ENCODE data around the gene AKT3.
"Not testable (repeated sequence)": the region's sequence is repeated elsewhere in the genome, so short reads cannot be mapped to it uniquely, and the experiment has no call there.

Gene AKT3

GRCh38 chr1:243672539-243673074 is 177.4 kb downstream of the AKT3 start:
- H3K4me3 ChIP-seq (ENCODE audit: control insufficient read depth, low read depth, low read length) = no peak overlapping the region
- no peak for TF ChIP-seq CTCF (IDR thresholded peaks at IDR 0.05; ENCODE audit: control insufficient read depth, insufficient read depth, low read depth, low read length, missing control alignments)

GRCh38 chr1:243667591-243667990 is 182.5 kb downstream of the AKT3 start:
- TF ChIP-seq CTCF (IDR thresholded peaks at IDR 0.05; ENCODE audit: control insufficient read depth, insufficient read depth, low read depth, low read length, missing control alignments) = no peak
- H3K4me3 ChIP-seq (ENCODE audit: control insufficient read depth, low read depth, low read length) = no peak overlapping the region
- DNase-seq (ENCODE audit: low read depth) = no peak

More at GRCh38 chr1:243672539-243673074, 177.4 kb downstream of the AKT3 start:
- DNase-seq (ENCODE audit: low read depth) = no peak

- no peak for TF ChIP-seq CTCF (IDR thresholded peaks at IDR 0.05; ENCODE audit: control insufficient read depth, insufficient read depth, low read depth, low read length, missing control alignments)
- no peak overlapping the region for H3K4me3 ChIP-seq (ENCODE audit: control insufficient read depth, low read depth, low read length)
- DNase-seq (ENCODE audit: low read depth) = no peak
Observed at GRCh38 chr1:243667133-243667532, 182.9 kb downstream of the AKT3 start.

GRCh38 chr1:243663651-243664050 is 186.4 kb downstream of the AKT3 start:
- no peak overlapping the region for H3K4me3 ChIP-seq (ENCODE audit: control insufficient read depth, low read depth, low read length)
- no peak for DNase-seq (ENCODE audit: low read depth)
- no peak for TF ChIP-seq CTCF (IDR thresholded peaks at IDR 0.05; ENCODE audit: control insufficient read depth, insufficient read depth, low read depth, low read length, missing control alignments)

GRCh38 chr1:243662169-243662568 is 187.9 kb downstream of the AKT3 start:
- DNase-seq (ENCODE audit: low read depth); H3K4me3 ChIP-seq (ENCODE audit: control insufficient read depth, low read depth, low read length): not testable (repeated sequence)

GRCh38 chr1:243658594-243659105 is 191.4 kb downstream of the AKT3 start:
- no peak for DNase-seq (ENCODE audit: low read depth)
- H3K4me3 ChIP-seq (ENCODE audit: control insufficient read depth, low read depth, low read length) = no peak overlapping the region
- TF ChIP-seq CTCF (IDR thresholded peaks at IDR 0.05; ENCODE audit: control insufficient read depth, insufficient read depth, low read depth, low read length, missing control alignments) = no peak

- no peak overlapping the region for H3K4me3 ChIP-seq (ENCODE audit: control insufficient read depth, low read depth, low read length)
- no peak for TF ChIP-seq CTCF (IDR thresholded peaks at IDR 0.05; ENCODE audit: control insufficient read depth, insufficient read depth, low read depth, low read length, missing control alignments)
- no peak for DNase-seq (ENCODE audit: low read depth)
Observed at GRCh38 chr1:243657793-243658192, 192.2 kb downstream of the AKT3 start.

- DNase-seq (ENCODE audit: low read depth) = not testable (repeated sequence)
Observed at GRCh38 chr1:243649530-243649929, 200.5 kb downstream of the AKT3 start.

More at GRCh38 chr1:243649530-243649929, 200.5 kb downstream of the AKT3 start:
- not testable (repeated sequence) for H3K4me3 ChIP-seq (ENCODE audit: control insufficient read depth, low read depth, low read length)

All from AG09309 (cell line).